Measurements from ENCODE around the gene CFAP74. TPM values are rescaled to one million over a fixed set of nuclear protein-coding genes. Genes with fewer than 3 reads are reported as not detected.

CFAP74 gene
- total RNA-seq, 1 experiment from 2014 or later: not detected

DNA sequence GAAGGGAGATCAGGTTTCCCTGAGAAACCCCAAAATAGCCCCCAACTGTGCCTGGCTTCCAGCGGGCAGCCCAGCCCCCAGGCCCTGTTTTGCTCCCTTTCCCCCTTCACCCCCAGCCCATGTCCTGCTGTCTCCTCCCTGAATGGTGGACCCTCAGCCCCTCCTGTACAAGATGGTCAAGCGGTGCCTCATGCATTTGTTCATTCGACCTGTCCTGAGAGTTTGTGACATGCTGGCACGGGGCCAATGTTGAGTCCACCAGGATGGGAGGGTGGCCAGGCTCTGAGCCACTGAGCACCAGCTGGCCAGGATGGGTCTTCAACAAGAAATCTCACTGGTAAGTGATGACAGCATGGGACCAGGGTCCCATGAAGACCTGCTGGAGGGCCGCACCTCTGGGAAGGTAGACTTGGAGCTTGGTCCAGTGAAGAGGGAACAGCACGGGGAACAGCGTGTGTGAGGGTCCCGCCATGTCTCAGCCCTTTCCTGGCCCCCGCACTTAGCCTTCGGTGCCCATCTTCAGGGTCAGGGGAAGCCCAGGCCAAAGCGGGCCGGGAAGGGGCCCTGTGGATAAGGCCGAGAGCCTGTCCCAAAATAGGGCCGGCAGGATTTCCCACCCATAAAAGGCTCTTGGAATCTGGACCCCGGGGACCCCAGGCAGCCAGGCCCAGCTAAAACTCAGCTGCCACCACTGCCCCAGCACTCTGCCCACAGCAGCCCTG lies 88.5 kb downstream of the CFAP74 start, which contains the start of gene CALML6:
TSS of gene CALML6 (plus strand) at position 290 of the 722 bp plus-strand sequence. CDS start at position 311, 21 bp downstream.
- Histone ChIP-seq H3K9me3 (no peaks in the 10 kb centered on the region), H3K4me3 (ENCODE audit: low read depth, low read length) (no peak within 1 kb of the TSS), H3K36me3 (ENCODE audit: control insufficient read depth, insufficient read depth, low read length) (no peaks in the 10 kb centered on the region), H3K4me1 (peaks cover 9% of the 10 kb centered on the region; the same call in 1 of the 2 replicates), H3K27me3 (replicated peaks; ENCODE audit: control insufficient read depth, insufficient read depth, low read length) (no peaks in the 10 kb centered on the region)
- ChIA-PET POLR2A (no interaction called here), CTCF (no interaction called here)
- intact Hi-C loops (cut with micrococcal nuclease; ENCODE audit: unreplicated experiment): no loop called here
- Mint-ChIP-seq H3K9me3 (ENCODE audit: unreplicated experiment) (no peaks in the 10 kb centered on the region), H3K27ac (ENCODE audit: unreplicated experiment) (no peak within 1 kb of the TSS), H3K4me1 (ENCODE audit: low read depth, unreplicated experiment) (peaks cover 5% of the 10 kb centered on the region), H3K36me3 (ENCODE audit: insufficient read depth, unreplicated experiment) (peaks cover 5% of the 10 kb centered on the region), H3K27me3 (ENCODE audit: insufficient read depth, unreplicated experiment) (no peaks in the 10 kb centered on the region), H3K4me3 (ENCODE audit: unreplicated experiment) (no peak within 1 kb of the TSS)
- no peak for TF ChIP-seq CTCF (IDR thresholded peaks at IDR 0.05; ENCODE audit: insufficient read depth in 1 of 2, low read depth in 1 of 2, low read length in 1 of 2, severe bottlenecking in 1 of 2, unreplicated experiment in 1 of 2)
- no TSS peak for BruUV-seq (replicated peaks)
- no peak for DNase-seq

- Mint-ChIP-seq H3K9me3 (ENCODE audit: unreplicated experiment) (no peaks in the 10 kb centered on the region), H3K4me1 (ENCODE audit: low read depth, unreplicated experiment) (peaks cover 8% of the 10 kb centered on the region), H3K27me3 (ENCODE audit: insufficient read depth, unreplicated experiment) (no peaks in the 10 kb centered on the region), H3K27ac (ENCODE audit: unreplicated experiment) (no peak overlapping the region), H3K4me3 (ENCODE audit: unreplicated experiment) (no peak overlapping the region), H3K36me3 (ENCODE audit: insufficient read depth, unreplicated experiment) (peaks cover under 1% of the 10 kb centered on the region)
- no peaks in the 10 kb centered on the region for H3K9me3 ChIP-seq
- H3K4me3 ChIP-seq (ENCODE audit: low read depth, low read length): no peak overlapping the region
- BruUV-seq (replicated peaks): no TSS peak
- peaks cover 9% of the 10 kb centered on the region; the same call in 1 of the 2 replicates for H3K4me1 ChIP-seq
- DNase-seq: no peak
- ChIA-PET POLR2A (no interaction called here), CTCF (no interaction called here)
- no peak for TF ChIP-seq CTCF (IDR thresholded peaks at IDR 0.05; ENCODE audit: insufficient read depth in 1 of 2, low read depth in 1 of 2, low read length in 1 of 2, severe bottlenecking in 1 of 2, unreplicated experiment in 1 of 2)
- intact Hi-C loops (cut with micrococcal nuclease; ENCODE audit: unreplicated experiment): no loop called here
- H3K27me3 ChIP-seq (replicated peaks; ENCODE audit: control insufficient read depth, insufficient read depth, low read length): no peaks in the 10 kb centered on the region
- H3K36me3 ChIP-seq (ENCODE audit: control insufficient read depth, insufficient read depth, low read length): no peaks in the 10 kb centered on the region
These were observed 89.2 kb downstream of the CFAP74 start for GRCh38 chr1:1914101-1914970.

DNA sequence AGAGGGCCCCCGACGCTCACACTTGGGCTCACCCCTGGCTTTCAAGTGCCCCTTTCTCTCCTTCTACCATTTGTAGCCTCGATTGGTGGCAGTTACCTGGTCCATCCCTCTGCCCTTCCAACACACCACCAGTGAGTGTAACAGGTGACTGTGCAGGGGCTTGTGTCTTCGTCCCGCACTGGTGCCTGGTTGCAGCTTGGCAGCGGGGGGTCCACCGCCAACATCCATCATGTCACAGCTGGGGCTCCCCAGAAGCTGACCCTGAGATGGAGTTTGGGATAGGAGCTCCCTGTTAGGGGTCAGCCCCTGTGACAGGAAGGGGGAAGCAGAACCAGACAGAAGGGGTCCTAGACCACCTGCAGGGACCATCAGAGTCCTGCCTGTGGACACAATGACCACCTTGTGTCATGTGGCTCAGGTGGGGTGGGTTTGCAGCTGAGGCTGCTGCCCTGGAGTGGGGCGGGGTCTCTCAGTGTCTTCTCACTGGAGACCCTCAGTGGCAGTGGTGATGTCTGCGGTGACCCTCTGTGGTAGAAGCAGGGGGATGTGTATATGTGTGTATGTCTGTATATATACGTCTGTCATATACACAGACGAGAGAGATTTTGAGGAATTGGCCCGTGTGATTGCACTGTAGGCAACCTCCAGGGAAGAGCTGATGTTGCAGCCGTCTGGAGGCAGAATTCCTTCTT lies 92.1 kb downstream of the CFAP74 start:
- DNase-seq: no peak
- ChIA-PET CTCF (no interaction called here), POLR2A (no interaction called here)
- Mint-ChIP-seq H3K9me3 (ENCODE audit: unreplicated experiment) (no peaks in the 10 kb centered on the region), H3K4me1 (ENCODE audit: low read depth, unreplicated experiment) (peaks cover 9% of the 10 kb centered on the region), H3K36me3 (ENCODE audit: insufficient read depth, unreplicated experiment) (no peaks in the 10 kb centered on the region), H3K27ac (ENCODE audit: unreplicated experiment) (no peak overlapping the region), H3K27me3 (ENCODE audit: insufficient read depth, unreplicated experiment) (no peaks in the 10 kb centered on the region), H3K4me3 (ENCODE audit: unreplicated experiment) (no peak overlapping the region)
- no peak for TF ChIP-seq CTCF (IDR thresholded peaks at IDR 0.05; ENCODE audit: insufficient read depth in 1 of 2, low read depth in 1 of 2, low read length in 1 of 2, severe bottlenecking in 1 of 2, unreplicated experiment in 1 of 2)
- H3K4me1 ChIP-seq: peaks cover 7% of the 10 kb centered on the region; the same call in 1 of the 2 replicates
- no TSS peak for BruUV-seq (replicated peaks)
- H3K27me3 ChIP-seq (replicated peaks; ENCODE audit: control insufficient read depth, insufficient read depth, low read length): no peaks in the 10 kb centered on the region
- no peaks in the 10 kb centered on the region for H3K36me3 ChIP-seq (ENCODE audit: control insufficient read depth, insufficient read depth, low read length)
- no peaks in the 10 kb centered on the region for H3K9me3 ChIP-seq
- intact Hi-C loops (cut with micrococcal nuclease; ENCODE audit: unreplicated experiment): no loop called here
- no peak overlapping the region for H3K4me3 ChIP-seq (ENCODE audit: low read depth, low read length)

All from Caco-2 (cell line).